Endothelial cell of umbilical vein (primary cell): ENCODE data around the gene HOXC13.

Source experiments
- CTCF ChIP-seq, 2 donors: IDR thresholded peaks; 1 replicate in 1 of 2; 2 replicates in 1 of 2; pipeline ENCODE4 v1.5.1; 2011; ENCODE audit warnings: low read length in 2 of 2, mild to moderate bottlenecking in 2 of 2, moderate library complexity in 2 of 2, control low read depth in 1 of 2, inconsistent platforms in 1 of 2, low read depth in 1 of 2; ENCODE audit not compliant: insufficient read depth in 1 of 2; ENCODE audit errors: extremely low read depth in 1 of 2
- JUN ChIP-seq: IDR thresholded peaks from 2 replicates; pipeline ENCODE4 v1.6.1; 2011; ENCODE audit warnings: borderline replicate concordance, low read depth; ENCODE audit not compliant: insufficient read length, insufficient read depth
- MYC ChIP-seq: IDR thresholded peaks from one replicate; pipeline ENCODE4 v1.6.1; 2011; ENCODE audit warnings: mild to moderate bottlenecking, low read depth, low read length
- POLR2A ChIP-seq: IDR thresholded peaks from 2 replicates; pipeline ENCODE4 v1.6.1; 2012; ENCODE audit warnings: low read depth, mild to moderate bottlenecking, control low read depth, low read length
- POLR2AphosphoS5 ChIP-seq: IDR thresholded peaks from 2 replicates; pipeline ENCODE4 v1.6.1; 2012; ENCODE audit warnings: low read depth, mild to moderate bottlenecking, control low read depth, low read length, moderate library complexity; ENCODE audit not compliant: insufficient read depth

GRCh38 chr12:53935383-53936341, 3.0 kb upstream of the HOXC13 start:
- TF ChIP-seq CTCF (IDR thresholded peaks at IDR 0.05; ENCODE audit: extremely low read depth in 1 of 2, insufficient read depth in 1 of 2, low read depth in 1 of 2, low read length in 2 of 2), result no peak
- no peak for TF ChIP-seq JUN
- TF ChIP-seq POLR2AphosphoS5, result no peak
- TF ChIP-seq POLR2A, result no peak
- no peak for TF ChIP-seq MYC
